NCI-H774 (cell line): Measurements from ENCODE around the gene NDUFB5.

ENCODE experiments used
- DNase-seq: peaks from one replicate; lab custom pipeline; 2025; lab: John Stamatoyannopoulos, UW

NDUFB5 gene

GRCh38 chr3:179604321-179605078 lies at the start of gene NDUFB5, which contains the start of gene MRPL47:
Gene NDUFB5, plus strand, starts transcription at chr3:179604794. Its CDS starts 22 bp downstream, at chr3:179604816.
Gene MRPL47, minus strand, starts transcription at chr3:179604638. Its CDS starts 14 bp downstream, at chr3:179604624.
- peak; percentile 99 for DNase-seq

GRCh38 chr3:179558742-179559364 lies 45.7 kb upstream of the NDUFB5 start:
- DNase-seq, result peak; percentile 62

GRCh38 chr3:179560791-179561190 lies 43.8 kb upstream of the NDUFB5 start:
- no peak for DNase-seq

- DNase-seq, result peak; percentile 100
Observed at GRCh38 chr3:179562591-179563270, 41.9 kb upstream of the NDUFB5 start, which contains the start of gene ACTL6A. Gene ACTL6A, plus strand, starts transcription at chr3:179562926. Its CDS starts 167 bp downstream, at chr3:179563093.

GRCh38 chr3:179563271-179563783 lies 41.3 kb upstream of the NDUFB5 start:
- peak; percentile 70 for DNase-seq

GRCh38 chr3:179565496-179565895 lies 39.1 kb upstream of the NDUFB5 start:
- DNase-seq, result no peak

- no peak for DNase-seq
Observed at GRCh38 chr3:179580992-179581391, 23.6 kb upstream of the NDUFB5 start.

GRCh38 chr3:179589143-179589542 lies 15.5 kb upstream of the NDUFB5 start:
- DNase-seq, result no peak

GRCh38 chr3:179590669-179591068 lies 13.9 kb upstream of the NDUFB5 start:
- no peak for DNase-seq

GRCh38 chr3:179591313-179591712 lies 13.3 kb upstream of the NDUFB5 start:
- no peak for DNase-seq

GRCh38 chr3:179599531-179599930 lies 5.1 kb upstream of the NDUFB5 start:
- DNase-seq, result no peak

GRCh38 chr3:179603321-179603720 lies 1.3 kb upstream of the NDUFB5 start:
- DNase-seq, result no peak

GRCh38 chr3:179603831-179604230 lies 763 bp upstream of the NDUFB5 start:
- peak; percentile 39 for DNase-seq

GRCh38 chr3:179606534-179607085 lies 2.0 kb downstream of the NDUFB5 start:
- no peak for DNase-seq

- no peak for DNase-seq
Observed at GRCh38 chr3:179608931-179609720, 4.5 kb downstream of the NDUFB5 start.

GRCh38 chr3:179610066-179610465 lies 5.5 kb downstream of the NDUFB5 start:
- DNase-seq, result no peak

- DNase-seq, result no peak
Observed at GRCh38 chr3:179613807-179614206, 9.2 kb downstream of the NDUFB5 start.

GRCh38 chr3:179615458-179616173 lies 11.0 kb downstream of the NDUFB5 start:
- no peak for DNase-seq

GRCh38 chr3:179622023-179622422 lies 17.4 kb downstream of the NDUFB5 start:
- no peak for DNase-seq

GRCh38 chr3:179624451-179624850 lies 19.9 kb downstream of the NDUFB5 start:
- DNase-seq, result no peak
